GM18519 (cell line): ENCODE data around the gene JAKMIP1.

Experiments
- ATAC-seq: cut with Tn5 transposase; IDR thresholded peaks from one replicate; pipeline ENCODE4 v1.9.1; 2021; ENCODE audit warnings: mild to moderate bottlenecking, moderate library complexity; ENCODE audit not compliant: unreplicated experiment, low FRiP score

The JAKMIP1 gene

GRCh38 chr4:6049278-6049677 lies 151.1 kb downstream of the JAKMIP1 start:
- no peak for ATAC-seq

GRCh38 chr4:6048537-6048936 lies 151.8 kb downstream of the JAKMIP1 start:
- no peak for ATAC-seq

GRCh38 chr4:6047130-6047673 lies 153.1 kb downstream of the JAKMIP1 start:
- ATAC-seq: no peak

GRCh38 chr4:6046526-6047129 lies 153.7 kb downstream of the JAKMIP1 start:
- ATAC-seq: no peak

GRCh38 chr4:6044805-6045204 lies 155.5 kb downstream of the JAKMIP1 start:
- no peak for ATAC-seq

- no peak for ATAC-seq
Observed at GRCh38 chr4:6044276-6044675, 156.1 kb downstream of the JAKMIP1 start.

GRCh38 chr4:6043843-6044242 lies 156.5 kb downstream of the JAKMIP1 start:
- no peak for ATAC-seq

- ATAC-seq: no peak
Observed at GRCh38 chr4:6043188-6043587, 157.2 kb downstream of the JAKMIP1 start.

- ATAC-seq: no peak
Observed at GRCh38 chr4:6042293-6043063, 157.9 kb downstream of the JAKMIP1 start.

GRCh38 chr4:6041800-6042199 lies 158.5 kb downstream of the JAKMIP1 start:
- ATAC-seq: no peak

GRCh38 chr4:6038711-6039110 lies 161.6 kb downstream of the JAKMIP1 start:
- no peak for ATAC-seq

- no peak for ATAC-seq
Observed at GRCh38 chr4:6035786-6036185, 164.6 kb downstream of the JAKMIP1 start.

GRCh38 chr4:6033381-6033780 lies 167.0 kb downstream of the JAKMIP1 start:
- no peak for ATAC-seq

GRCh38 chr4:6032249-6033244 lies 167.8 kb downstream of the JAKMIP1 start:
- no peak for ATAC-seq

- ATAC-seq: no peak
Observed at GRCh38 chr4:6031846-6032245, 168.5 kb downstream of the JAKMIP1 start.

- no peak for ATAC-seq
Observed at GRCh38 chr4:6030679-6031078, 169.7 kb downstream of the JAKMIP1 start.

- ATAC-seq: no peak
Observed at GRCh38 chr4:6029254-6029653, 171.1 kb downstream of the JAKMIP1 start.

- ATAC-seq: no peak
Observed at GRCh38 chr4:6028168-6028567, 172.2 kb downstream of the JAKMIP1 start.

GRCh38 chr4:6027392-6027791 lies 173.0 kb downstream of the JAKMIP1 start:
- ATAC-seq: no peak

- ATAC-seq: no peak
Observed at GRCh38 chr4:6024313-6024960, 175.9 kb downstream of the JAKMIP1 start.
